Fibroblast of the aortic adventitia (primary cell): Measurements from ENCODE around the gene ZRSR2. TPM values are rescaled to one million over a fixed set of nuclear protein-coding genes. Genes with fewer than 3 reads are reported as not detected.
"Not testable (repeated sequence)": the region's sequence is repeated elsewhere in the genome, so short reads cannot be mapped to it uniquely, and the experiment has no call there.

Source experiments
- DNase-seq: peaks from one replicate; pipeline ENCODE4 v3.0.0-alpha.2; 2010; ENCODE audit warnings: low read depth
- H3K4me3 ChIP-seq: 2 replicates; pipeline ENCODE4 v1.5.1; 2011; ENCODE audit warnings: low read depth, mild to moderate bottlenecking, control low read depth, low read length, moderate library complexity
- CTCF ChIP-seq: IDR thresholded peaks from 2 replicates; pipeline ENCODE4 v1.5.1; 2011; ENCODE audit warnings: mild to moderate bottlenecking, low read length, control low read depth, inconsistent platforms; ENCODE audit not compliant: insufficient read depth
- total RNA-seq: library from RNA; depleted of rRNA; stranded (reverse); fragments of >200 nt; gene quantifications from 2 replicates; pipeline ENCODE4 v1.2.3, GENCODE V29; 2012; ENCODE audit warnings: low replicate concordance

ZRSR2 gene
- total RNA-seq = 3.4 and 6.0 TPM in 2 replicates

GRCh38 chrX:15789979-15790768 is at the start of gene ZRSR2:
ZRSR2 (plus strand) TSS chrX:15790484; CDS start chrX:15790496, 12 bp downstream.
- DNase-seq = peak; percentile 71
- TF ChIP-seq CTCF = no peak

GRCh38 chrX:15744181-15744867 is 46.0 kb upstream of the ZRSR2 start:
- TF ChIP-seq CTCF = no peak

More at GRCh38 chrX:15789979-15790768, at the start of gene ZRSR2:
- peak within 1 kb of the TSS; percentile 98 for H3K4me3 ChIP-seq

GRCh38 chrX:15745179-15745578 is 45.1 kb upstream of the ZRSR2 start:
- no peak overlapping the region for H3K4me3 ChIP-seq
- DNase-seq = no peak
- TF ChIP-seq CTCF = no peak

More at GRCh38 chrX:15744181-15744867, 46.0 kb upstream of the ZRSR2 start:
- no peak overlapping the region for H3K4me3 ChIP-seq
- DNase-seq = peak; percentile 48

GRCh38 chrX:15746651-15747050 is 43.6 kb upstream of the ZRSR2 start:
- DNase-seq, H3K4me3 ChIP-seq: not testable (repeated sequence)

GRCh38 chrX:15747626-15748173 is 42.6 kb upstream of the ZRSR2 start:
- H3K4me3 ChIP-seq = no peak overlapping the region
- no peak for DNase-seq
- no peak for TF ChIP-seq CTCF

GRCh38 chrX:15748841-15749240 is 41.4 kb upstream of the ZRSR2 start:
- H3K4me3 ChIP-seq = no peak overlapping the region
- TF ChIP-seq CTCF = no peak
- no peak for DNase-seq
